Psoas muscle (tissue), 8 donors: ENCODE data around the gene CASZ1. TPM values are rescaled to one million over a fixed set of nuclear protein-coding genes. Genes with fewer than 3 reads are reported as not detected.
A peak's percentile ranks its signal among the peaks of the same experiment; 100 is the strongest.

Experiments
- ATAC-seq, 4 donors: fragments of 200-7000 bp; cut with Tn5 transposase; one replicate each; pipeline ENCODE4 v1.9.1; 2020; ENCODE audit warnings: moderate library complexity in 3 of 4, mild to moderate bottlenecking in 2 of 4
- DNase-seq, 2 donors: peaks; one replicate each; pipeline ENCODE4 v3.0.0-alpha.2; 2020
- H3K27ac ChIP-seq: fragments of 200-600 bp; one replicate; pipeline ENCODE4 v1.8.0; 2022
- H3K27me3 ChIP-seq, 3 donors: fragments of 200-600 bp in 1 of 3; one replicate each; pipeline versions ENCODE4 v1.6.1 to v1.8.0; 2013 to 2022; ENCODE audit warnings: low read length in 2 of 3, mild to moderate bottlenecking in 2 of 3, moderate library complexity in 1 of 3; ENCODE audit not compliant: insufficient read depth in 3 of 3
- H3K36me3 ChIP-seq, 2 donors: fragments of 200-600 bp in 1 of 2; one replicate each; pipeline versions ENCODE4 v1.6.1 to v1.8.0; 2013 to 2022; ENCODE audit warnings: low read depth in 1 of 2, mild to moderate bottlenecking in 1 of 2, moderate library complexity in 1 of 2; ENCODE audit not compliant: insufficient read depth in 1 of 2
- H3K4me1 ChIP-seq: fragments of 200-600 bp; one replicate; pipeline ENCODE4 v1.8.0; 2022
- H3K4me3 ChIP-seq: fragments of 200-600 bp; one replicate; pipeline ENCODE4 v1.8.0; 2022; ENCODE audit warnings: mild to moderate bottlenecking
- H3K9me3 ChIP-seq: fragments of 200-600 bp; one replicate; pipeline ENCODE4 v1.8.0; 2022
- WGBS, 3 donors: extraction: QIAGEN DNeasy Blood & Tissue Kit; methylation state at CpG; one replicate each; pipeline versions ENCODE4 v1.1.6 to v1.1.7; 2013; 5-methylcytosine and 5-hydroxymethylcytosine counted together
- intact Hi-C, 2 donors: fragments of 100-400 bp; cut with DNase I; formaldehyde crosslinking; loops; one replicate each; pipeline versions ENCODE4 v1.11.0 to v1.14.2; 2022
- polyA plus RNA-seq, 3 donors: library from polyadenylated mRNA; stranded (reverse); fragments of 200-250 nt; gene quantifications; one replicate each; pipeline ENCODE4 v1.2.3, GENCODE V29; 2013
- total RNA-seq, 4 donors: library from RNA; stranded (reverse); fragmentation: NEBNext Ultra II Directional in 2 of 4; extraction: Animal tissue kit (Norgen Biotek cat#: 25700) in 2 of 4; gene quantifications; one replicate each; pipeline versions ENCODE4 v1.2.1 to v1.2.4, GENCODE V29; 2021 to 2023
- TF ChIP-seq, protein P1 (sequence below): fragments of 200-600 bp; IDR thresholded peaks from one replicate; pipeline ENCODE4 v1.8.0; 2022; ENCODE audit warnings: antibody characterized with exemption
- donor health status: healthy with polysubstance abuse.
- donor health status: DM: no; HTN: no; CAD: no; lungs with moderate emphysema.
- donor health status: Bipolar disorder and iron deficiency.
- donor health status: healthy.
- donor health status: DM: yes; HTN: yes; CAD: no.
- donor health status: DM: no; HTN: no; CAD: no.
- donor health status: DM: no; HTN: no; CAD: no.
- donor health status: DM: yes; HTN: yes; CAD: no.

Gene CASZ1
- total and polyA plus RNA-seq, 7 donors: 2.6 to 83.3 (median 53.1) TPM

DNA sequence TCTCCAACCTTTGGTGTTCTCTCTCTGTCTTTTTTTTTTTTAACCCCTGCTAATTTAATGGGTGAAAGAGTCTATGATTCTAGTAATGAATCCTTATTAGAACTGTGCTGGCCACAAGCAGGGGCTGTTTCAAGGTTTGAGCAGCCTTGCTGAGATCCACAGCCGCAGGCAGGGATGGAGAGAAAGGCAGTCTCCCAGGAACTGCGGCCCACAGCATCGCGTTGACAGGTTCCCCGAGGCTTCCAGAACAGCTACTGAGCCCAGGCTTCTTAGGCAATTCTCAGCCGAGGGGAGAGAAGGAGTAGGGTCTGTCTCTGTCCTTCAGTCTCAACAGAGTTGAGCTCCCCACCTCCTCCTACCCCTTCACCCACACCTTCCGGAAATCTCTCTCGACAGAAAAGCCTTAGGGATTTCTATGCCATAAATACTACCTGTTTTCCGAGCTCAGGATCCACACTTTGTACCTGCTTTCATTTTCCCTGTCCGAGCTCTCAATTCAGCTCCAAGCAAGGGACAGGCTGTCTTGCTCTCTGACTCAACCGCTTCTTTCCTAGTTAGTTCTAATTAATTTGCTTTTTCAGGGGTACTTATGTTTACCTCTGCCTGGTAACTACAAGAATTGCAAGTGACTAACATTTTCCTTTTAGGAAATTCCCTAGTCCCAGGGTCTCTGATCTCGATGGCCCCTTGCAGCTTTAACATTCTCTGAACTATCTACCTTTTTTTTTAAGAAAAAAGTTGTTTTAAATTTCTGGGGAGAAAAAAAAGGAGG lies 6.7 kb upstream of the CASZ1 start:
- no peak for DNase-seq
- no peak for ATAC-seq
- Histone ChIP-seq H3K27ac (no peak overlapping the region), H3K27me3 (peaks cover 0 to 6% (median 0%) of the 10 kb centered on the region in 3 donors), H3K4me3 (no peak overlapping the region), H3K36me3 (no peaks in the 10 kb centered on the region), H3K4me1 (no peaks in the 10 kb centered on the region), H3K9me3 (no peaks in the 10 kb centered on the region)
- TF ChIP-seq, protein P1, sequence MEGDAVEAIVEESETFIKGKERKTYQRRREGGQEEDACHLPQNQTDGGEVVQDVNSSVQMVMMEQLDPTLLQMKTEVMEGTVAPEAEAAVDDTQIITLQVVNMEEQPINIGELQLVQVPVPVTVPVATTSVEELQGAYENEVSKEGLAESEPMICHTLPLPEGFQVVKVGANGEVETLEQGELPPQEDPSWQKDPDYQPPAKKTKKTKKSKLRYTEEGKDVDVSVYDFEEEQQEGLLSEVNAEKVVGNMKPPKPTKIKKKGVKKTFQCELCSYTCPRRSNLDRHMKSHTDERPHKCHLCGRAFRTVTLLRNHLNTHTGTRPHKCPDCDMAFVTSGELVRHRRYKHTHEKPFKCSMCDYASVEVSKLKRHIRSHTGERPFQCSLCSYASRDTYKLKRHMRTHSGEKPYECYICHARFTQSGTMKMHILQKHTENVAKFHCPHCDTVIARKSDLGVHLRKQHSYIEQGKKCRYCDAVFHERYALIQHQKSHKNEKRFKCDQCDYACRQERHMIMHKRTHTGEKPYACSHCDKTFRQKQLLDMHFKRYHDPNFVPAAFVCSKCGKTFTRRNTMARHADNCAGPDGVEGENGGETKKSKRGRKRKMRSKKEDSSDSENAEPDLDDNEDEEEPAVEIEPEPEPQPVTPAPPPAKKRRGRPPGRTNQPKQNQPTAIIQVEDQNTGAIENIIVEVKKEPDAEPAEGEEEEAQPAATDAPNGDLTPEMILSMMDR: no peak
- intact Hi-C loops: no loop called here
- WGBS, 3 donors: 54 to 63% (median 60%) methylated on average over 12 of the region's 12 CpGs

DNA sequence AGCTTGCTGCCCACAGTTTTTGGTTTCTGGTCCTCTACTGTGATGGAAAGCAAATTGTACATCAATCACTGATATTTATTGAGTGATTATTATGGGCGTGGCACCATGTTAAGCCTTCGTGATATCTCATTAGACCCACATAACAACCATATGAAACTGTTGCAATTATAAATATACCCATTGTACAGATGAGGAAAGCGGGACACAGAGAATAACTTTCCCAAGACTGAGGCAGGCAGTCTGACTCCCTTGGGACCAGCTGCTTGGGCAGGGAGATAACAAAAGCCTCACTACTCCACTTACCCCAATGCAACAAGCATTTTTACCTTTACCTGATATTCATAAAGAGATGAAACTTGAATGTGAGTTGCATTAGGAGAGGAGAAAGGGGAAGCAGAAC lies 4.3 kb upstream of the CASZ1 start:
- 85 to 87% (median 85%) methylated on average over 3 of the region's 3 CpGs for WGBS, 3 donors
- Histone ChIP-seq H3K27me3 (peaks cover 0 to 6% (median 0%) of the 10 kb centered on the region in 3 donors), H3K9me3 (no peaks in the 10 kb centered on the region), H3K27ac (no peak overlapping the region), H3K36me3 (no peaks in the 10 kb centered on the region), H3K4me3 (no peak overlapping the region), H3K4me1 (no peaks in the 10 kb centered on the region)
- no peak for ATAC-seq
- intact Hi-C loops: no loop called here
- no peak for DNase-seq
- TF ChIP-seq, protein P1: no peak

DNA sequence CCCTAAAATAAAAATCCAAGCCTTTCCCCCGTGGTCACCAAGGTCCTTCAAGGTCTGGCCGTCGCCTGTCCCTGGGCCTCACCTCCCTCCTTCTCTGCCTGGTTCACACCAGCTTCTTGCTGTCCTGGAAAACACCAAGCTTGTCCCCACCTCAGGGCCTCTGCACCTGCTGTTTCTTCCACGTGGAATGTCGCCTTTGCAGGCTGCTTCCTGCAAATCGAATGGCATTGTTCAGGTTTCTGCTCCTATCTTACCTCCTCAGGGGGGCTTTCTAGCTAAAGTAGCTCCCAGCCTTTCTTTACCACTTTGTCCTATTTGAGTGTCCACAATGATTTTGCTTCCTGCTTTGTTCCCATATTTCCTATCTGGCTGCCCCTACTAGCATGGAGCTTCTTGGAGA lies 3.3 kb upstream of the CASZ1 start:
- H3K27ac ChIP-seq: no peak overlapping the region
- H3K9me3 ChIP-seq: no peaks in the 10 kb centered on the region
- whole genome bisulfite sequencing, 3 donors: 55 to 60% (median 55%) methylated on average over 6 of the region's 6 CpGs
- TF ChIP-seq, protein P1: no peak
- H3K27me3 ChIP-seq: peaks cover 0 to 6% (median 0%) of the 10 kb centered on the region in 3 donors
- DNase-seq (no peak), ATAC-seq (no peak)
- no peak overlapping the region for H3K4me3 ChIP-seq
- intact Hi-C loops: loop anchor here (5.0 kb wide), 2 partner anchors 33 to 63 kb away; no protein-coding TSS in a partner anchor
- no peaks in the 10 kb centered on the region for H3K4me1 ChIP-seq
- H3K36me3 ChIP-seq: no peaks in the 10 kb centered on the region

DNA sequence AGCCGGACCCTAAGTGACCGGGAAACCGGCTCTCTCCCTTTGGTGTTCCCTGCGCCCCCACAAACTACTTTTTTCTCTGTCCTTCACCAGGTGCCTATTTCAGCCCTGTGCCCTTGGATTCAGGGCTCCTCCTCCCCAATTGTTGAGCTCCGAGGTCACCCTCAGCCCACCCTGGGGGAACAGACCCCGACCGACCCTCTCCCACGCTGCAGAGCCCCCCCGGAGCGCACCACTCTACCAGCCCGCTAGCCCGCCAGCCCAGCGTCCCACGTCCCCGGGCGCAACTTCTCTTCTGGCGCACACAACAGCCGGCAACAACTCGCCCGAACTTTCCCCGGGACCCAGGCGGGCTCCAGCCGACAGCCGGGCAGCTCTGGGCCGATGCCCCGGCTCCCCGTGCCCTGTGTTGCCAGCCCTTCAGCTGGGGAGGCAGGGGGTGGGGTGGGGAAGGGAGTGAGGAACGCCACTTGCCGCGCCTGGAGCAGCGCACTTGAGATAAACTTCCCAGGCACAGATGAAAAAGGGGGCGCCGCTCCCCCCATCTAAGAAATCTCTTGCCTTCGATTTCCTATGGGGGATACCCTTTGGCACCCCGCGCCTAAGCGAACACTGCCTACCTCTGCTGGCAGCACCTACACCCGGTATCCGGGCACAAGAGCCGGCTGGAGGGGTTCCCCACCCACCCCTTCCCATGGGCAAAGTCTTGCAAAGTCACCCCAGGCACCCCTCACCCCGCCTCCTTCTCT lies 997 bp downstream of the CASZ1 start:
- H3K27ac ChIP-seq: peak overlapping the region; percentile 99
- 0 to 1% (median 0%) methylated on average over 38 to 41 of the region's 41 CpGs for WGBS, 3 donors
- DNase-seq (peak in 1 of 2 donors; percentile 72), ATAC-seq (peak; percentile 18 to 54 (median 42))
- no peaks in the 10 kb centered on the region for H3K9me3 ChIP-seq
- H3K36me3 ChIP-seq: no peaks in the 10 kb centered on the region
- intact Hi-C loops: loop anchor here (1.0 to 5.0 kb wide), 5 partner anchors 37 to 109 kb away; no protein-coding TSS in a partner anchor
- peaks cover 4% of the 10 kb centered on the region for H3K4me1 ChIP-seq
- H3K27me3 ChIP-seq: peaks cover 0 to 6% (median 0%) of the 10 kb centered on the region in 3 donors
- H3K4me3 ChIP-seq: peak overlapping the region; percentile 80
- TF ChIP-seq, protein P1: no peak
